Thymus (tissue), 11 donors: ENCODE measurements around the gene FLYWCH2. TPM values are rescaled to one million over a fixed set of nuclear protein-coding genes. Genes with fewer than 3 reads are reported as not detected.
"Not testable (repeated sequence)": the region's sequence is repeated elsewhere in the genome, so short reads cannot be mapped to it uniquely, and the experiment has no call there.

ENCODE experiments used
- DNase-seq, 9 donors: peaks; one replicate each; pipeline ENCODE4 v3.0.0-alpha.2; 2013; ENCODE audit warnings: low spot score in 9 of 9, low read depth in 6 of 9, missing footprints in 1 of 9
- H3K27ac ChIP-seq, 2 donors: one replicate each; pipeline ENCODE4 v1.5.1; 2013; ENCODE audit warnings: control low read depth in 1 of 2, low read depth in 1 of 2, low read length in 1 of 2, mild to moderate bottlenecking in 1 of 2, moderate library complexity in 1 of 2
- H3K27me3 ChIP-seq, 2 donors: one replicate each; pipeline ENCODE4 v1.5.1; 2013; ENCODE audit warnings: low read length in 1 of 2; ENCODE audit not compliant: control insufficient read depth in 2 of 2, insufficient read depth in 1 of 2
- H3K36me3 ChIP-seq, 2 donors: one replicate each; pipeline ENCODE4 v1.5.1; 2013; ENCODE audit warnings: low read length in 1 of 2, mild to moderate bottlenecking in 1 of 2, moderate library complexity in 1 of 2; ENCODE audit not compliant: control insufficient read depth in 2 of 2, insufficient read depth in 2 of 2
- H3K4me1 ChIP-seq, 2 donors: one replicate each; pipeline ENCODE4 v1.5.1; 2013; ENCODE audit warnings: low read length in 2 of 2; ENCODE audit not compliant: control insufficient read depth in 2 of 2, insufficient read depth in 2 of 2
- H3K4me3 ChIP-seq, 2 donors: one replicate each; pipeline ENCODE4 v1.5.1; 2013; ENCODE audit warnings: low read length in 2 of 2, control low read depth in 1 of 2, mild to moderate bottlenecking in 1 of 2
- H3K9me3 ChIP-seq, 2 donors: one replicate each; pipeline ENCODE4 v1.5.1; 2013; ENCODE audit warnings: low read length in 1 of 2, mild to moderate bottlenecking in 1 of 2; ENCODE audit not compliant: control insufficient read depth in 2 of 2, insufficient read depth in 1 of 2
- WGBS: extraction: QIAGEN DNeasy Blood & Tissue Kit; methylation state at CpG from one replicate; pipeline ENCODE4 v1.1.7; 2013; 5-methylcytosine and 5-hydroxymethylcytosine counted together
- polyA plus RNA-seq: library from polyadenylated mRNA; stranded (reverse); fragments of 200-250 nt; gene quantifications from one replicate; pipeline ENCODE4 v1.2.3, GENCODE V29; 2013
- total RNA-seq: library from RNA; stranded (reverse); fragments of 120-200 nt; gene quantifications from one replicate; pipeline ENCODE4 v1.2.4, GENCODE V29; 2013
- donor health status: healthy.

The FLYWCH2 gene
- total and polyA plus RNA-seq, 2 donors = 34.5 to 37.4 TPM

DNA sequence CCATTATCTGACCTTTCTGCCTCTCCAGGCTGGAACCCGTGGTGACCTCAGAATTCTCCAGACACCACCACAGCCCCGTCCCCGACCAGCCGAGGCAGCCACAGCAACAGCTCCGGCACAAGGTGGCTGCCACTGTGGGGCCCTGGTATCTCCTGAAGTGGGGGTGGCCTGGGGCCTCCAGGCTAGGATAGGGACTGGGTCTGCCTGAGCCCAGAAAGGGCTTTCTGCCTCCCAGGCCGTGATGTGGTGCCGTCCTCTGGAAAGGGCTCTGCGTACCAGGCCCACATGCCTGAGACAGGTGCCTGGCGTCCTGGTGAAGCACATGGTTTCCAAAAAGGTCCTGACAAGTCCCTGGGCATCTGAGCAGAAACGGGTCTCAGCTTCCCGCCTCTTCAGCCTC lies 45.8 kb downstream of the FLYWCH2 start:
- no peak overlapping the region for H3K27ac ChIP-seq
- peaks cover 3 to 27% of the 10 kb centered on the region in 2 donors for H3K4me1 ChIP-seq
- WGBS = 95% methylated on average over 11 of the region's 11 CpGs
- H3K36me3 ChIP-seq = peaks cover 10 to 36% of the 10 kb centered on the region in 2 donors
- H3K9me3 ChIP-seq = no peaks in the 10 kb centered on the region
- DNase-seq = no peak
- peaks cover 0 to 2% of the 10 kb centered on the region in 2 donors for H3K27me3 ChIP-seq
- no peak overlapping the region for H3K4me3 ChIP-seq

DNA sequence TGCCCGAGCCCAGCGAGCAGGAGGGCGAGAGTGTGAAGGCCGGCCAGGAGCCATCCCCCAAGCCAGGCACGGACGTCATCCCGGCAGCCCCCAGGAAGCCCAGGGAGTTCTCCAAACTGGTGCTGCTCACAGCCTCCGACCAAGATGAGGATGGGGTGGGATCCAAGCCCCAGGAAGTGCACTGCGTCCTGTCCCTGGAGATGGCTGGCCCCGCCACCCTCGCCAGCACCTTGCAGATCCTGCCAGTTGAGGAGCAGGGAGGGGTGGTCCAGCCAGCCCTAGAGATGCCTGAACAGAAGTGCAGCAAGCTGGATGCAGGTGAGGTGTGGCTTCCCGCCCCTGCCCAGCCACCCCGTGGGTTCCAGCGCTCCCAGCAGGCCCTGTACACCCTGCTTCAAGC lies 46.7 kb downstream of the FLYWCH2 start:
- H3K4me3 ChIP-seq = no peak overlapping the region
- H3K27me3 ChIP-seq = peaks cover 0 to 2% of the 10 kb centered on the region in 2 donors
- no peaks in the 10 kb centered on the region for H3K9me3 ChIP-seq
- DNase-seq = no peak
- WGBS = 97% methylated on average over 14 of the region's 14 CpGs
- no peak overlapping the region for H3K27ac ChIP-seq
- peaks cover 17 to 38% of the 10 kb centered on the region in 2 donors for H3K36me3 ChIP-seq
- peaks cover 5 to 30% of the 10 kb centered on the region in 2 donors for H3K4me1 ChIP-seq

DNA sequence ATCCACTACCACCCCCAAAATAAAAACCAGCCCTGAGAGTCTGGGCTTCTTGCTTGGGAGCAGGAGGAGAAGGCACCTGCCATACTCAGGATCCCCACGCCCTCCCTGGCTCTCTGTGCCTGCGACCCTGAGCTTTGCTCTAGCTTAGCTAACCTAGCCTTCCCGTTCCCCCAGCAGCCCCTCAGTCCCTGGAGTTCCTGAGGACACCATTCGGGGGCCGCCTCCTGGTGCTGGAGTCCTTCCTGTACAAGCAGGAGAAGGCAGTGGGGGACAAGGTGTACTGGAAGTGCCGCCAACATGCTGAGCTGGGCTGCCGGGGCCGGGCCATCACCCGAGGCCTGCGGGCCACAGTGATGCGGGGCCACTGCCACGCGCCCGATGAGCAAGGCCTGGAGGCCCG lies 47.2 kb downstream of the FLYWCH2 start:
- Histone ChIP-seq H3K9me3 (no peaks in the 10 kb centered on the region), H3K27ac (no peak overlapping the region), H3K36me3 (peaks cover 17 to 37% of the 10 kb centered on the region in 2 donors), H3K4me1 (peaks cover 9 to 31% of the 10 kb centered on the region in 2 donors), H3K4me3 (no peak overlapping the region), H3K27me3 (peaks cover 0 to 2% of the 10 kb centered on the region in 2 donors)
- 98% methylated on average over 15 of the region's 15 CpGs for WGBS
- no peak for DNase-seq

DNA sequence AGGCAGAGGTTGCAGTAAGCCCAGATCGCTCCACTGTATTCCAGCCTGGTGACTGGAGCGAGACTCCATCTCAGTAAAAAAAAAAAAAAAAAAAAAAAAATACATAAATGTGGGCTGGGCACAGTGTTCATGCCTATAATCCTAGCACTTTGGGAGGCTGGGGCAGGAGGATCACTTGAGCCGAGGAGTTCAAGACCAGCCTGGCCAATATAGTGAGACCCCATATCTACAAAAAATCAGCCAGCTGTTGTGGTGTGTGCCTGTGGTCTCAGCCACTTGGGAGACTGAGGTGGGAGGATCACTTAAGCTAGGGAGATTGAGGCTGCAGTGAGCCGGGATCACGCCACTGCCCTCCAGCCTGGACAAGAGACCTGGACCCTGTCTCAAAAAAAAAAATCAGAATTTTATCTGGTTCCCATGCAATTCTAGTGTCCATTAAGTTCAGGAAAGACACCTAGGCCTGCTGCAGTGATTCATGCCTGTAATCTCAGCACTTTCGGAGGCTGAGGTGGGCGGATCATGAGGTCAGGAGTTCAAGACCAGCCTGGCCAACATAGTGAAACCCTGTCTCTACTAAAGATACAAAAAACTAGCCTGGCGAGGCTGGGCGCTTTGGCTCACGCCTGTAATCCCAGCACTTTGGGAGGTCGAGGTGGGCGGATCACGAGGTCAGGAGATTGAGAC lies 48.4 kb downstream of the FLYWCH2 start:
- not testable (repeated sequence) for DNase-seq, H3K27ac ChIP-seq, H3K9me3 ChIP-seq, H3K4me3 ChIP-seq, H3K27me3 ChIP-seq
- peaks cover 18 to 40% of the 10 kb centered on the region in 2 donors for H3K36me3 ChIP-seq
- peaks cover 13 to 42% of the 10 kb centered on the region in 2 donors for H3K4me1 ChIP-seq
- 95% methylated on average over 13 of the region's 13 CpGs for WGBS

DNA sequence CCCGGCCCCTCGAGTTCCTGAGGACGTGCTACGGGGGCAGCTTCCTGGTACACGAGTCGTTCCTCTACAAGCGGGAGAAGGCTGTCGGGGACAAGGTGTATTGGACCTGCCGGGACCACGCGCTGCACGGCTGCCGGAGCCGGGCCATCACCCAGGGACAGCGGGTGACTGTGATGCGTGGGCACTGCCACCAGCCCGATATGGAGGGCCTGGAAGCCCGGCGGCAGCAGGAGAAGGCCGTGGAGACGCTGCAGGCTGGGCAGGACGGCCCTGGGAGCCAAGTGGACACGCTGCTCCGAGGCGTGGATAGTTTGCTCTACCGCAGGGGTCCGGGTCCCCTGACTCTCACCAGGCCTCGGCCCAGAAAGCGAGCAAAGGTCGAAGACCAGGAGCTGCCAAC lies 50.1 kb downstream of the FLYWCH2 start:
- H3K36me3 ChIP-seq = peaks cover 34 to 57% of the 10 kb centered on the region in 2 donors
- H3K4me3 ChIP-seq = no peak overlapping the region
- peaks cover 11 to 29% of the 10 kb centered on the region in 2 donors for H3K4me1 ChIP-seq
- WGBS = 98% methylated on average over 30 of the region's 30 CpGs
- no peak overlapping the region for H3K27ac ChIP-seq
- DNase-seq = no peak
- H3K9me3 ChIP-seq = no peaks in the 10 kb centered on the region
- no peaks in the 10 kb centered on the region for H3K27me3 ChIP-seq

DNA sequence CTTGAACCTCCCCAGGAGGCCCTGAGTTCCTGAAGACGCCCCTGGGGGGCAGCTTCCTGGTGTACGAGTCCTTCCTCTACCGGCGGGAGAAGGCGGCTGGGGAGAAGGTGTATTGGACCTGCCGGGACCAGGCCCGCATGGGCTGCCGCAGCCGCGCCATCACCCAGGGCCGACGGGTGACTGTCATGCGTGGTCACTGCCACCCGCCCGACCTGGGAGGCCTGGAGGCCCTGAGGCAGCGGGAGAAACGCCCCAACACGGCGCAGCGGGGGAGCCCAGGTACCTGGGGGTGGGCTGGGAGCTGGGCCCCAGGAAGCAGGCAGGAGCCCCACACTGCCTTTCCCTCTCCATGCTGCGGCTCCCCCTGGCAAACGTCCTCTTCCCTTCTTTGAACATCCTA lies 50.7 kb downstream of the FLYWCH2 start:
- WGBS = 93% methylated on average over 22 of the region's 22 CpGs
- H3K4me1 ChIP-seq = peaks cover 11 to 27% of the 10 kb centered on the region in 2 donors

DNA sequence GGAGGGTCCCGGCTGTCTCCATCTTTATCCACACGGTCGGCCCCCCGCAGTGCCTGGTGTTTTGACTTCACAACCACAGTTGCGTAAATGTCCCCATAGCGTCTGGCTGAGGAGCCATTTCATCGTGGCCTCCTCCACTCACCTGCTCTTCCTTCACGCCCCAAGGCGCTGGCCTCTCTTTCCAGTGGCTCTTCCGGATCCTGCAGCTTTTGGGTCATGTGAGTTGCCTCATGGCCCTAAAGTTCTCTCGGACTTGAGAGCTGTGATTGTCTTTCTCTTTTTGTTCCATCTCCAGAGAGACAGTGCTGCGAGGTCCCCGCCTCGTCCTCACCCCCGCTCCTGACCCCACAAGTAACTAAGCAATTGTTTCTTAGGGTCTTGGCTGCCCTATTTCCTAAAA lies 51.4 kb downstream of the FLYWCH2 start:
- no peaks in the 10 kb centered on the region for H3K27me3 ChIP-seq
- peaks cover 39 to 58% of the 10 kb centered on the region in 2 donors for H3K36me3 ChIP-seq
- DNase-seq = no peak
- H3K4me3 ChIP-seq = no peak overlapping the region
- H3K4me1 ChIP-seq = peaks cover 11 to 27% of the 10 kb centered on the region in 2 donors
- H3K27ac ChIP-seq = peak overlapping the region in 1 of 2 donors; percentile 19
- no peaks in the 10 kb centered on the region for H3K9me3 ChIP-seq
- WGBS = 94% methylated on average over 15 of the region's 15 CpGs

More for the DNA sequence above, 50.7 kb downstream of the FLYWCH2 start:
- Histone ChIP-seq H3K36me3 (peaks cover 36 to 58% of the 10 kb centered on the region in 2 donors), H3K4me3 (no peak overlapping the region), H3K9me3 (no peaks in the 10 kb centered on the region), H3K27ac (no peak overlapping the region), H3K27me3 (no peaks in the 10 kb centered on the region)
- DNase-seq = no peak

DNA sequence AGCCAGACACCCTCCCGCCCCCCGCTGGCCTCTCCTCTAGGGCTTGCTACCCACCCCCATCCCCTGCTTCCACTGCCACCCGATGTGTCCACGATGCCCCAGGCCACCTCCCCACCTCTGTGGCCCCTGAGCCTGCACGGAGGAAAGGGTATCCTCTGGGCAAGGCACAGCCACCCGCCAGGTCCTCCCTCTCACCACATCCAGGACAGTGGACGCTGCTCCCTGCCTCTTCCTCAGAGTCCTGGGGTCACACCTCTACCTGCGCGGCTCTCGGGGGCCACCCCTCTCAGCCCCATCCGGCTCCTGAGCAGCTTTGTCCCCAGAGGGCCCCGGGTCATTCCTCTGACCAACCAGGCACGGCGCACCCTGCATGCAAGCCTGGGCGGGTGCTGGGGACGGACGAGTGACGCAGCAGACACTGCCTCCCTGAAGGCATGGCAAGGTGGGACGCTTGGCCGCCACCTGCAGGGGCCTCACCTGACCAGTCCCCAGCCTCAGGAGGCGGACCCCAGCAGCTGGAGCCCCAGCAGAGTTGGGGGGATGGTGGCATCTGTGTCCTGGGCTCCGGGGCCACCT lies 53.5 kb downstream of the FLYWCH2 start:
- WGBS = 96% methylated on average over 22 of the region's 22 CpGs
- no peaks in the 10 kb centered on the region for H3K27me3 ChIP-seq
- no peak for DNase-seq
- no peaks in the 10 kb centered on the region for H3K9me3 ChIP-seq
- H3K4me3 ChIP-seq = no peak overlapping the region
- H3K36me3 ChIP-seq = peaks cover 48 to 56% of the 10 kb centered on the region in 2 donors
- peaks cover 11 to 27% of the 10 kb centered on the region in 2 donors for H3K4me1 ChIP-seq
- no peak overlapping the region for H3K27ac ChIP-seq

DNA sequence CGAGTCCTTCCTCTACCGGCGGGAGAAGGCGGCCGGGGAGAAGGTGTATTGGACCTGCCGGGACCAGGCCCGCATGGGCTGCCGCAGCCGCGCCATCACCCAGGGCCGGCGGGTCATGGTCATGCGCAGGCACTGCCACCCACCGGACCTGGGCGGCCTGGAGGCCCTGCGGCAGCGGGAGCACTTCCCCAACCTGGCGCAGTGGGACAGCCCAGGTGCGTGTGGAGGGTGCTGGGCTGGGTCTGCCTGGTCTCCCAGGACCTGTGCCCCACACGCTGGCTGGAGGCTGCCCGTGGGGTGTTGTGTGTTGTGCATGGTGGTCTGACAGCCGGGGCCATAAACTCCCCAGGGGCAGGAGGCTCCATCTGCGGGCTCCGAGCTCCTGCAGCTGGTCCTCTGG lies 54.2 kb downstream of the FLYWCH2 start:
- DNase-seq = no peak
- H3K9me3 ChIP-seq = no peaks in the 10 kb centered on the region
- H3K4me1 ChIP-seq = peaks cover 11 to 27% of the 10 kb centered on the region in 2 donors
- WGBS = 98% methylated on average over 24 of the region's 24 CpGs
- peaks cover 48 to 56% of the 10 kb centered on the region in 2 donors for H3K36me3 ChIP-seq
- H3K27me3 ChIP-seq = no peaks in the 10 kb centered on the region
- H3K4me3 ChIP-seq = no peak overlapping the region
- H3K27ac ChIP-seq = no peak overlapping the region
